Measurements from ENCODE around the gene TRAPPC2.
A peak's percentile ranks its signal among the peaks of the same experiment; 100 is the strongest.

Gene TRAPPC2

GRCh38 chrX:13664020-13664419 lies 70.4 kb downstream of the TRAPPC2 start:
- no peak overlapping the region for H3K4me3 ChIP-seq (ENCODE audit: low read depth, low read length)
- TF ChIP-seq CTCF (IDR thresholded peaks at IDR 0.05), result no peak
- H3K9ac ChIP-seq, result no peak overlapping the region
- H3K36me3 ChIP-seq (ENCODE audit: control insufficient read depth, insufficient read depth, low read length), result no peaks in the 10 kb centered on the region
- no peak overlapping the region for H3K4me2 ChIP-seq (ENCODE audit: low read length)
- H3K9me3 ChIP-seq (ENCODE audit: control insufficient read depth, low read length), result no peaks in the 10 kb centered on the region
- peak overlapping the region; percentile 57 for H3K27ac ChIP-seq
- H3K79me2 ChIP-seq, result no peaks in the 10 kb centered on the region
- no peaks in the 10 kb centered on the region for H3K4me1 ChIP-seq
- H3K27me3 ChIP-seq (ENCODE audit: control insufficient read depth, insufficient read depth, low read length), result no peaks in the 10 kb centered on the region
- no peak overlapping the region for H2AFZ ChIP-seq

- Histone ChIP-seq H3K9ac (no peak overlapping the region), H3K9me3 (ENCODE audit: control insufficient read depth, low read length) (no peaks in the 10 kb centered on the region), H3K36me3 (ENCODE audit: control insufficient read depth, insufficient read depth, low read length) (no peaks in the 10 kb centered on the region), H3K27me3 (ENCODE audit: control insufficient read depth, insufficient read depth, low read length) (no peaks in the 10 kb centered on the region), H3K27ac (no peak overlapping the region), H3K4me3 (ENCODE audit: low read depth, low read length) (peak overlapping the region; percentile 22), H3K79me2 (no peaks in the 10 kb centered on the region), H3K4me2 (ENCODE audit: low read length) (no peak overlapping the region), H3K4me1 (no peaks in the 10 kb centered on the region), H2AFZ (no peak overlapping the region)
- no peak for TF ChIP-seq CTCF (IDR thresholded peaks at IDR 0.05)
Measured at GRCh38 chrX:13662355-13662791, 72.0 kb downstream of the TRAPPC2 start.

Data from parathyroid adenoma (tissue), 2 donors.